Measurements from ENCODE around the gene TTC23.

TTC23 gene

GRCh38 chr15:99163271-99164062, 85.9 kb downstream of the TTC23 start:
- DNase-seq: no peak

GRCh38 chr15:99158626-99159412, 90.6 kb downstream of the TTC23 start:
- DNase-seq: no peak

GRCh38 chr15:99157456-99157855, 91.9 kb downstream of the TTC23 start:
- DNase-seq: no peak

- no peak for DNase-seq
Measured at GRCh38 chr15:99155961-99156443, 93.4 kb downstream of the TTC23 start.

GRCh38 chr15:99154271-99154670, 95.1 kb downstream of the TTC23 start:
- no peak for DNase-seq

- no peak for DNase-seq
Measured at GRCh38 chr15:99153026-99153535, 96.3 kb downstream of the TTC23 start.

- DNase-seq: no peak
Measured at GRCh38 chr15:99151156-99151555, 98.2 kb downstream of the TTC23 start.

- DNase-seq: no peak
Measured at GRCh38 chr15:99149366-99149765, 100.0 kb downstream of the TTC23 start.

- no peak for DNase-seq
Measured at GRCh38 chr15:99148851-99149276, 100.5 kb downstream of the TTC23 start.

GRCh38 chr15:99146661-99147060, 102.7 kb downstream of the TTC23 start:
- DNase-seq: no peak

GRCh38 chr15:99145778-99146177, 103.6 kb downstream of the TTC23 start:
- DNase-seq: no peak

- DNase-seq: no peak
Measured at GRCh38 chr15:99145005-99145404, 104.4 kb downstream of the TTC23 start.

GRCh38 chr15:99143655-99144610, 105.4 kb downstream of the TTC23 start:
- no peak for DNase-seq

GRCh38 chr15:99143242-99143641, 106.1 kb downstream of the TTC23 start:
- DNase-seq: peak; percentile 8

GRCh38 chr15:99142562-99142961, 106.8 kb downstream of the TTC23 start:
- no peak for DNase-seq

- no peak for DNase-seq
Measured at GRCh38 chr15:99141943-99142342, 107.4 kb downstream of the TTC23 start.

GRCh38 chr15:99140590-99140989, 108.8 kb downstream of the TTC23 start:
- no peak for DNase-seq

GRCh38 chr15:99139276-99139675, 110.1 kb downstream of the TTC23 start:
- no peak for DNase-seq

GRCh38 chr15:99138491-99138982, 110.8 kb downstream of the TTC23 start:
- no peak for DNase-seq

- DNase-seq: no peak
Measured at GRCh38 chr15:99137877-99138276, 111.5 kb downstream of the TTC23 start.

- peak; percentile 67 for DNase-seq
Measured at GRCh38 chr15:99137111-99137546, 112.3 kb downstream of the TTC23 start.

- DNase-seq: peak; percentile 65
Measured at GRCh38 chr15:99135194-99135593, 114.2 kb downstream of the TTC23 start.

All from DMS53 (cell line).